Stimulated activated CD8-positive, alpha-beta memory T cell treated with anti-CD3 and anti-CD28 coated beads, Interleukin-12 subunit alpha, Interleukin-12 subunit beta, amount 100 ng/mL, for 4 hours (primary cell): ENCODE data around the gene PEX5L.

Experiments
- DNase-seq: peaks from one replicate; pipeline ENCODE4 v3.0.0-alpha.2; 2020; ENCODE audit warnings: low read depth

Gene PEX5L

DNA sequence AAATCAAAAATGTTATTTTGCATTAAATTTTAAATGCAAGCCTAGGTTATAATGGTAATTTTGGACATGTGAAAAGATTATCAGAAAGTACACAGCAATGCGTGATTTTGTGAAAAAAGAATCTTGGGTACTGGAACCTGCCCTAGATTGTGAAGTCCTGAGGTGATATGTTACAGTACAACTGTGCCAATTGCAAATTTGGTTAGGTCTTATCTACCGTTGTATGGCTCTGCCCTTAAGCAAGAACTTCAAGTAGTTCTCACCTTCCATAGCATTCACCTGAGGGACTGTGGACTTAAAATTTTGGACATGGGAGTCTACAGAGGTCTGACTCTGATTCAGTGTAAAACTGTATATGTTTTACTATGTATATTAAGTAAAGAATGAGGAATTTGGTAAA, 140.2 kb downstream of the PEX5L start:
- no peak for DNase-seq

DNA sequence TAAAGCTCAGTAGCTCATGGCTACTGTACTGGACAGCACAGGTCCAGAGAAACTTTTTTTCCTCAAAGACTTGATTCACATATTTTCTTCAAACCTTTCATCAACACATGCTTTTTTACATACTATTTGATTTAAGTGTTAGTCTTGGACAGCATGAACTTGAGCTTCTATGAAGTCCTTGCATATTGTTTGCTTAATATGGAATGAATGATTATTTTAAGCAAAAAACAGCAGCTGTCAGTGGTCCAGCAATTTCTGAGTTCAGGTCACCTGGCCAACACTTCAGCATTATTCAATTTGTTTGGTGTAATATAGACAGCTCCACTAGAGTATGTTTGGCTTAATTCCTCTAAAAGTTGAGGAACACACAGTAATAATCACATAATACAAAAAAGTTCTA, 141.4 kb downstream of the PEX5L start:
- DNase-seq, result no peak

DNA sequence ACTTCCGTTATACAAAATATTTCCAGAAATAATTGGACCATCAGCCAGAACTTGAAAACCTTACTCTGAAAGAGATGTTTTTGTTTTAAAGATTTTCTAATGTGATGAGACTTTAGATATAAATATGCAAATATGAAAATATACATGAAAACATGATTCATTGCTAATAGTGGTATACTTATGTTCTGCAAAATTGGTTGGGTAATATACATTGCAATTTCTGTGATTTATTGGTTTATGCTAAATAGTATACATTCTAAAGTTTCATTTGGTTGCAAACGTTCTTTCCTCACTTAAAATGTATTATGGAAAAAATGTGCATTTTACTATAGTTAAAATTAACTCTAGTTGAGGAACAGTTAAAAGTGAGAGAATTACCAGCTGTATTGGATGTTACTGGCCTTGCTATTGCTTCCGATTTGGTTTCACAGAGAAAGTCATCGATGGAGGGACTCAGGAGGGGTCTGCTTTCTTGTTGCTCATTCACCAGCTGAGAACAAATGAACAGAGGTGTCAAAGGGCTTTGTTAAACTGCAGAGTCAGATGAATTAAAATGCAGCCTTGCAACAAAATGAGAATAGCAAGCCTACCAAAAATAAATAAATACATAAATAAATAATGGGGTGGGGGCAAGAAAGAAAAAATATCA, 149.3 kb downstream of the PEX5L start:
- DNase-seq, result no peak

DNA sequence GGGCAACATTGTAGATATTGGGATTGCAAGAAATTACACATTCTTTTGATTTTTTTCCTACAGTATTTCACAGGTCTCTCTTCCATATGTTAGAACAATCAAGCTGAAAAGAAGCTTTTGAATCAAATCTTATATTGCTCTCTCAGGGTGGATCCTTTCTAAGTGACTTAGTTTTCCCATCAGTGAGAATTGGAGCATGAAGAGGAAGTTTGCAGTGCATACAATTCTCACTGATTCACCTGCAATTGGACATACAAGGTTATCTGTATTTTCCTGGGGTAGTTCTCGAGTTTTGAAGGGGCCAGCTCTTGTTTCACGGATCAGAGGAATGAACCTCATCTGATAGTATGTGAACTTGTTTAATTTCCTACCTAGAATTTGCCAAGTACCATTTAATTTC, 150.8 kb downstream of the PEX5L start:
- no peak for DNase-seq

DNA sequence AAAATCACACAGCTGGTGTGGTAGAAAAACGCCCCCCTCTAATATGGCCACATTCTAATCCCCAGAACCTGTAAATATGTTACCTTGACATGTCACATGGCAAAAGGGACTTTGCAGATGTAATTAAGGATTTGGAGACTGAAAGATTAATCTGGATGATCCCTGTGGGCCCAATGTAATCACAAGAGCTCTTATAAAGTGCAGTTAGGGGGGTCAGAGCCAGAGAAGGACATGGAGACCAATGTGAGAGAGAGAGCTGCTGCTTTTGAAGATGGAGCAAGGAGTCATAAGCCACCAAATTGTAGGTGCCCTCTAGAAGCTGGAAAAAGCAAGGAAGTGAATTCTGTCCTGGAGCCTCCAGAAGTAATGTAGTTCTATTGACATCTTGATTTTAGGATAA, 152.6 kb downstream of the PEX5L start:
- DNase-seq, result no peak

DNA sequence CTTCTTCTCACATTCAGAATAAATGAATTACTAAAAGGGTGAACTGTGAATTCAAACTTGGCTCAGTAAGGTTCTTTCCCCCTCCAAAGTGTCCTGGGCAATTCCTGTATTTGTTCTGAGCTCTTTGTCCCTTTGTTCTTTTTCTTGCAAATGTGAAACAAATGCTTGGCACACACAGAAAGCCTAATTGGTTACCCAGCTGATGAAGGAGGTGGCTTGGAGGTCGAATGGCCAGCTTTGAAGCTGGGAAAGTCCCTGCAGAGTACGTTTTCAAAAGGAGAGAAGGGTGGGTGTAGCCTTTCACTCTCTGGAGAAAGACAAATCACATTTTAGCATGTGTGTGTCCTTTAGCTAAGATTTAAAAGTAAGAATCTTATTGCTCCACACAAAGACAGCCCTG, 154.4 kb downstream of the PEX5L start:
- DNase-seq, result no peak

DNA sequence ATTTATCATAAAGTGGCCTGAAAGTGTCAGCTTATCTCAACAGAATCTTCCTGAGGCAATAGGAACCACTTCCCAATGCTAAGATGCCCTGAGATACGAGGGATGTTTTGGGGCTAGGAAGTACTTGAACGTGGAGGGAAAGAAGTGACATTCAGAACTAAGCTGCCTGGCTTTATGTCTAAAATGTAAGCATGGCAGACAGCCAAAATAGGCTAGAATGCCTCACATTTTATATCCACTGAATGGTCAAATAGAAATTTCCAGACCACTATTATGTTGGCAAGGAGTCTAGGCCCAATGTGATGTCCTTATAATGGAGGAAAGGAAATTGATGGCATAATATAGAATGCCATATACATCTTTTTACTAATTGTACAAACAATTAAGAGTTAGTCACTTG, 154.9 kb downstream of the PEX5L start:
- no peak for DNase-seq

DNA sequence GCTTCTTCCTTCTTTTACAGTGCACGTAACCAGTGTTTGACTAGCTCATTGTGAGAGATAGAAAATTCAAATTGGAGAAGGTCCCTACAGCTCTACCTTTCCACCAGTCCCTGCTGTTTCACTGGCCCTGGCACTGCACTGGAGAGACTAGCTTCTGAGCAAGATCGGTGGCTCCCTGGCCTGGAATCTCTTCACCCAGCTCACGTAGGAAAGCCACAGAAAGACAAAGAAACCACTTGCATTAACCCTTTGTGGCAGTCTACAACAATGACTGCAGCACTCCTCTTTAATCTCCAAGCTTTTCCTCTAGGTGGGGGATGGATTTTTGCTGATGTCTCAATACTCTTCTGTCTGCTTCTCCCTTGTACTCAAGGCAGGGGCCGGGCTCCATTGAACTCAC, 155.9 kb downstream of the PEX5L start:
- no peak for DNase-seq

DNA sequence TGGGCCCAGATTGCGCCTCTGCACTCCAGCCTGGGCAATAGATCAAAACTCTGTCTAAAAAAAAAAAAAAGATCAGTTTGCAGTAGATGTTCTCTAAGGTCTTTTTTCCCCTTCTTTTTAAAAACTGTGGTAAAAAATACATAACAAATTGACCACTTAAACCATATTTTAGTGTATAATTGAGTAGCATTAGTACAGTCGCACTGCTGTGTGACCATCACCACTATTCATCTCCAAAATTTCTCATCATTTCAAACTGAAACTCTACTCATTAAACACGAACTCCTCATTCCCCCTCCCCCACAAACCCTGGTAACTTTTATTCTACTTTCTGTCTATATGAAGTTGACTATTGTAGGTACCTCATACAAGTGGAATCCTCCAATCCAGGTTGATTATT, 160.3 kb downstream of the PEX5L start:
- no peak for DNase-seq

DNA sequence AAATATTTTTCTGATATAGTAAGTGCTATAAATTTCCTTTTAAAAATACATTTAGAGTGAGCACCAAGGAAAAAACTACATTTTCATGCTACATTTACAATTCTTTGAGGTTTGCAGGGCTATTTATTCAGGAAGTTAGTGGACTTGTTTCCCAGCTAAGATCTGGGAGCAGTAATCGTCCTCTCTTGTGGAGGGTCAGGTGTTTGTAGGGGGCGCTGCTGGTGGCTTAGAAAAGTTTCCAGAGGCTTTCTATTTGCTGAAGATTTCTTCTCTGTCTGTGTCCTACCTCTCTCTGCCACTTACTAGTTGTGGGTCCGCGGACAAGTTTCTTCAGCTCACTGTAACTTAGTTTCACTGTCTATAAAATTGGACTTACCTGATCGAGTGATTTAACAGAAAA, 163.9 kb downstream of the PEX5L start:
- DNase-seq, result no peak

DNA sequence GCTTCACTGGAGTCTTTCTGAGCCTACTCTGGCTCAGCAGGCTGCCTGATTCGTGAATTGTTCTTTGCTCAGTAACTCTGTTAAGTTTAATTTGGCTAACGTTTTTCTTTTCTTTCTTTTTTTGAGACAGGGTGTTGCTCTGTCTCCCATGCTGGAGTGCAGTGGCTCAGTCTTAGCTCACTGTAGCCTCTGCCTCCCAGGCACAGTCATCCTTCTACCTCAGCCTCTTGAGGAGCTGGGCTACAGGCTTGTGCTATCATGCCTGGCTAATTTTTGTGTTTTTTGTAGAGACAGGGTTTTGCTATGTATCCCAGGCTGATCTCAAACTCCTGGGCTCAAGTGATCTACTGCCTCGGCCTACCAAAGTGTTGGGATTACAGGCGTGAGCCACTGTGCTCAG, 165.0 kb downstream of the PEX5L start:
- no peak for DNase-seq

DNA sequence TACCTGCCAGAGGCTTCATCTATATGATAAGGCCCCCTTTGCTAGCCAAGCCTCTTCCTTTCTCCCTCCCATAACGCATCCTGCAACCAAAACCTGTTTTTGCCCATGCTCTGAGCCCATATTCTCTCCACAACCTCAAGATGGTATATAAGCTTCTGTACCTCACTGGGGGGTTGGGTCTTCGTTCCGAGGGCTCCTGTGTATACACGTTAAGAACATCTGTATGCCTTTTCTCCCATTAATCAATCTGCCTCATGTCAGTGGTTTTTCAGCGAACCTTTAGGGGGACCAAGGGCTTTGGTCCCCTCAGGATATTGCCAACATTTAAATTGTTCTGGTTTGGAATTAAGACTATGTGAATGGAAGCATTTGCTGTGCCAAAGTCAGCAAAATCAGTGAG, 168.0 kb downstream of the PEX5L start:
- no peak for DNase-seq

DNA sequence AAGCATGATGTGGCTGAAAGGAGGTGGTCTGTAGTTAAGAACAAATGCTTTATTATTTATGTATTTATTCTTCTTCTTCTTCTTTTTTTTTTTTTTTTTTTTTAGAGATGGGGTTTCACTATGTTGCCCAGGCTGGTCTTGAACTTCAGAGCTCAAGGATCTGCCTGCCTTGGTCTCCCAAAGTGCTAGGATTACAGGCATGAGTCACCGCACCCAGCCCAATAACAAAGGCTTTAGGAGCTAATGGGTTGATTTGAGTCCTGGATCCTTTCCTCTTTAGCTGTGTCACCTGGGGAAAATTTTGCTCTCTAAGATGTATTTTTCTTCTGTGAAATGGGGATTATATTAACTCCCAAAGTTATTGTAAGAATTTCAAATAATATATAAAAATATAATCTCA, 168.8 kb downstream of the PEX5L start:
- DNase-seq, result no peak

DNA sequence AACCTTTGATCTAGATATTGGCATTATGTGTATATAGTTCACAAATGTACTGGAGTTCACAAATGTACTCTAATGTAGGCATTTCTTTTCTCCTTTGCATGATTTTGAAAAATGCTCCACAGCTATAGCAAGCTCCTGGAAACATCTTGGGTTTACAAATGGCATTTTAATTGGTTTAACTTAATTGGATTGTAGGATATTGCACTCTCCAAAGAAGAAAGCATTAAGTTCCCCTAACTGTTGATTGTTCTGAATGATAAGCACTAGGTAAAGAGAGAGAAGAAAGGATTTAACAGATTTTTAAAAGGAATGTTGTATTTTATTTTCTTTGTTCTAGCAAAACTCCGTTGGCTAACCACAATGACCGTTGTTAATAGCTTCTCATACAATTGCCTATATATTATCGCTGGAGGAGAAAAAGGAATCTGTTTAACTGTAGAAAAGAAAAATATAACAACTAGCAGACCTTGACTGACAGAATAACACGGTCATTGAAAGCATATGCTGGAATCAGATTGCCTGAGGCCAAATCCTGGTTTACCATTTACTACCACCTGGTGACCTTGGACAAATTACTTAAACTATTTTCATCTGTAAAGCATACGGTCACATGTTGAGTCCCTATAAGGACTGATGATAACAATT, 170.8 kb downstream of the PEX5L start:
- DNase-seq, result no peak

DNA sequence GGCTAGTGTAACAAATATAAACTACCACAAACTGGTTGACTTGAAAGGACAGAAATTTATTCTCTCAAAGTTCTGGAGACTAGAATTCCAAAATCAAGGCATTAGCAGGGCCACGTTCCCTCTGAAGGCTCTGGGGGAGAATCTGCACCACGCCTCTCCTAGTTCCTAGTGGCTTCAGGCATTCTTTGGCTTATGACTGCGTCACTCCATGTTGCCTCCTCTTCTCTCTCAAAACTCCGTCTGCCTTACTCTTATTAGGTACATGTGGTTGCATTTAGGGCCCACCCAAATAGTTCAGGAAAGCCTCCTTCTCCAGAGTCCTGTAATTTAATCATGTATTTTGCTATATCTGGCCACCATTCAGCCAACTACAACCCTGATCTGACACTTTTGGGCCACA, 174.8 kb downstream of the PEX5L start:
- DNase-seq, result no peak

DNA sequence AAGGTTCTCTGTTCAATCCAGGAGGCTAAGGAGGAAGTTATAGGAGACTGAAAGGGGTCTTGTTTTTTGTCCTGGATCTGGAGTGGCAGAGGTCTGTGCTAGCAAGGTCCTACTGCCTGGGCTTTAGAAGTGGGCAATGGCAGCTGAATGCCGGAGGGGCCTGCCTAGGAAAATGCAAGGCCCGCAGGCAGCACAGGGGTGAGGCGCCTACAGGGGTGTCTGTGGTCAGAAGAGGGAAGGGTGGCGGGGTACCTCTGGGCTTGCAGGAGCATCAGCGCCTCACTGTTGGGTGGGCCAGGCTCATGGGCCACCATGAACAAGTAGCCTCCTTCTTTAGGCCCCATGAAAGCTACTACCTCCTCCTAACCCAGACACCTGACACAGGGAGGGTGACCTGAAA, 175.4 kb downstream of the PEX5L start:
- DNase-seq, result no peak

DNA sequence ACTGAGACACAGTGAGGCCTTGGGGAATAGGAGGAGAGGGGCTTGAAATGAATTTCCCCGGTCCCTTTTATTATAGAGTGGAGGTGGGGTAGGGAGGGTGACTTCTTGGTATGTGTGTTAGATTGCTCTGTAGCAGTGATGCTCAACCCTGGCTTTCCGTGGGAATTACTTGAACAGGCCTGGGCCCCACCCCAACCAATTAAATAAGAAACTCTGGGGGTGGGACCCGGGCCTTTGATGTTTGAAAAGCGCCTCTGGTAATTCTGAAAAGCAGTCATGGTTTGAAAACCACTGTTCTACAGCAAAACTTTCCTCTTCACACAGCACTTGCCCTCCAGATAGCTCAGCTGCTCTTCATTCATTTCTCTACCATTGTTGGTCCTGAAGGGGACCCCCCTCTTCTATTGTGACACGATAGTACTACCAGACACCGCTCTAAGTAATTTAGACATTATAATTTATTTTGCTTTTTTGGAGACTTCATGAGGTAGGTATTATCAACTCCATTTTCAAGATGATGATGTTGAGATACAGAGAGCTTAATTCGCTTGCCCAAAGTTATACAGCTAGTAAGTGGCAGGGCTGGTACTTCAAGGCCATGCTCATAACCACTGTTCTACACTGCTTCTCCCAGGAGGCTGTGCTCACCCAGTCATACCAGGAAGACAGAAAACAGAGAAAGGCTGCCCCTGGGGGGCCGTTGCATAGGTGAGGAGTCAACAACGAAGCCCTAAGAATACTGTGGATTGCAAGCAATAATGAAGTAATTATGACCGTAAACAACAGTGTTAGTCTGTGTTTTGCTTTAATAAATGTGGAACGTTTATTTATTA, 176.2 kb downstream of the PEX5L start:
- DNase-seq, result no peak

DNA sequence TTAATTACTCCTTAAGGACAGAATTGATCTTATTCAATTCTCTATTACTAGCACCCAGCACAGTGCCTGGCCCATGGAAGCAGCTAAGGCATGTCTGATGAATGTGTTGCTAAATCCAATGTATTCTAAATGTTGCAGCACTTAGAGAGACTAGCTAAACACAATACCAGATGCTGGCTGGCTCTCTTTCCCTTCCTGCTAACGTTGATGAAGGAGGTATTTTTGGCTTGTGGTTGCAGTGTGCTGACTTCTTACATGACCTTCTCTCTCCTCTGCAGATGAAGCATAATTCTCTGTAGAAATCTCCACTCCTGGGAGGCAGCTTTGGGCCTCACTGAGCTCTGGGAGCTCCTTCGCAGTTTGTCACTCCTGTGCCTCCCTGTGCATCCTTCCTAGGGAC, 183.6 kb downstream of the PEX5L start:
- no peak for DNase-seq

DNA sequence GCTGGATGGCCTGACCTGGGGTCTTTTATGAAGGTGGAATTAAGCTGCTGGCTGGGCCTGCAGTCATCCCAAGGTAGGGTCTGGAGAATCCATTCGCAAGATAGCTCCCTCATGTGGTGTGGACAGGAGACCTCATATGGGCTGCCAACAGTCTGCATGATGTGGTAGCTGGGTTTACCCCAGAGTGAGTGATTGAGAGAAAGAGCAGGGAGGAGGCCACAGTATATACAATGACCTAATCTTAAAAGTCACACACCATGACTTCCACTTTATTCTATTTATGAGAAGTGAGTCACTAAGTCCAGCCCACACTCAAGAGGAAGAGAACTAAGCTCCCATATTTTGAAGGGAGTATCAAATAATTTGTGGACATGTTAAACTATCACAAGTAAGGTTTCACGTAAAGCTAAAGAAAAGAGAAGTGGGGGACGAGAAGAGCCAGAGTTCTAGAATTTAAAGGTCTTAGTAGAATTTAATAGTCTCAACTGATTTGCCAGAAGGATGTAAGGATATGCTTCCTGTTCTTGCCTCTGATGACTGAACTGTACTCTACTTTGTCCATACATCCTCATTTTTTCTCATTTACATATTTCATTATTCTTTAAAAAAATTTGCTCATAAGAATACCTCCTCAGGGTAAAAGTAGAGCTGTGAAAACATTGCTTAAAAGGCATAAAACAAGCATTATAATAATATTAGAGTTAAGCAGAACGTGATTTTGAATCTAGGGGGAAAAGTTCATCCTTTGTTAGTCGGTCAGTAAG, 184.4 kb downstream of the PEX5L start:
- DNase-seq, result no peak

DNA sequence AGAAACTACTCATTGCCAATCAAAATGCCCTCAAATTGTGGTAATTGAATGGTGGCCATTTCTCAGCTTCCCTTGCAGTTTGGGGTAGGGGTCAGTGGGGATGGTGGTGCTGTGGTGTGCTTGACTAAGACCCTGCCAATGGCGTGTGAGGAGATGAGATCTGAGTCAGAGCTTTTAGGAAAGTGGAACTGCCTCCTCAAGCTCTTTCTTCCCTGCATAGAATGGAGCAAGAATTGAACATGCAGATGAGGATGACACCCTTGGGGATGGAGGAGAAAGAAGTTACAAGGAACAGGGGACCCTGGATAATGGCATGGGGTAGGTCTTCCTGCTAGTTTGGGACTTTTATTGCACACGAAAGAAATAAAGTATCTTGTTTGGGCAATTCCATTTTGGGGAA, 188.0 kb downstream of the PEX5L start:
- DNase-seq, result no peak

DNA sequence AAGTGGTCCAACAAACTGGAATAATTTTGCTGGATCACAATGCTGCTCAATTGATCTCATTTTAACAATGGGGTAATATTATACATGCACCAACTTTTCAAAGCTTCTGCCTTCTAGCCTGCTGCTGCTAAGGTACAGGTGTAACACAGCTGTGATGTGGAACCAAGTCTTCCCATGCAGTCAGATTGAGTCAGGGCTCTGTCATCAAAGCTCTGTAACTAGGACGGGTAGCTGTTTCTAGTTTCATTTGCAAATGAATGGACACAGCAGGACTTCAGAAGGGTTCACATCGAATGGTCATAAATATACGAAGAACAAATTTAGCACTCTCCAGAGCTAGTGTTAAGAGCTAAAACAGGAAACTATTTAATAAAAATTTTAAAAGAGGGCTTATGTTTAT, 194.7 kb downstream of the PEX5L start:
- no peak for DNase-seq

DNA sequence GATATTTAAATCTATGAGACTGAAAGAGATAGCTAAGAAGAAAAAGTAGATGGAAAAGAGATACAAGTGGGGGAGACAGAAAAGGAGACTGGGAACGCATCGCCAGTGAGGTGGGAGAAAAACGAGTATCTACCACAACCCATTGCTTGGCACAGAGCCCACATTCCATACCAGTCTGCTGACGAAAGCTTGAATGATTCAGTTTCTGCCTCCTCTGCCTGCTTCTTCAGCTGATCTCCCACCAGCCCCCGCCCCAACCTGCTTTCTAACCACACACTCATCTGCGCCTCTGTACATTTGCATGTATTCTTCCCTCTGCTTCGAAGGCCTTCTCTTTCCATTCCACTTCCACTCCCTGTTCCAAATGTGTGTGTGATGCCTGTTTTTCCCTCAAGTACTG, 195.8 kb downstream of the PEX5L start:
- DNase-seq, result no peak

DNA sequence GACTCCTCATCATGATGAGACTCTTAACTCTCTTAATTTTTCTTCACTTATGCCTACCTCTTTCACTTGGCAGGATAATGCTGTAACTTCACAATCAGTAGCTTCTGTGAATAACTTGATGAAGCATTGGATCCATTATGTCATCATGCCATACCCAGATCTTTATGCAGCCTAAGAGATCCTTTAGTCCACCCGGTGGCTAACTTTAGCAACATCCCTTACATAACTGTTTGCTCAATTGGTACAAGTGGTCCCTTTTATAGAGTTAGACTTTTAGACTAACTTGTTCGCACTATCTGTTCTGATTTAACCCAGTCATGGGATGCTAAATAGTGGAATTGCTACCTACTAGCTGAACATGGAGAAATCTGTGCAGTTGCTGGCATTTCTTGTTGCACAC, 199.4 kb downstream of the PEX5L start:
- no peak for DNase-seq
